Ovary (tissue), 9 donors: Measurements from ENCODE around the gene DNAH17. TPM values are rescaled to one million over a fixed set of nuclear protein-coding genes. Genes with fewer than 3 reads are reported as not detected.

Experiments
- DNase-seq, 5 donors: peaks; one replicate each; pipeline ENCODE4 v3.0.0-alpha.2; 2019 to 2020
- H3K27ac ChIP-seq, 2 donors: fragments of 200-600 bp; one replicate each; pipeline versions ENCODE4 v1.5.1 to v1.8.0; 2019 to 2022
- H3K27me3 ChIP-seq: fragments of 200-600 bp; one replicate; pipeline ENCODE4 v1.8.0; 2022
- H3K36me3 ChIP-seq: fragments of 200-600 bp; sonication (generic); one replicate; pipeline ENCODE4 v1.5.1; 2019
- H3K4me1 ChIP-seq: one replicate; pipeline ENCODE4 v1.8.1; 2013; ENCODE audit warnings: mild to moderate bottlenecking, moderate library complexity; ENCODE audit not compliant: insufficient read depth
- H3K4me3 ChIP-seq: fragments of 200-600 bp; sonication (generic); one replicate; pipeline ENCODE4 v1.5.1; 2017
- H3K9me3 ChIP-seq, 2 donors: fragments of 200-600 bp in 1 of 2; sonication (generic) in 1 of 2; one replicate each; pipeline versions ENCODE4 v1.5.1 to v1.8.1; 2013 to 2019; ENCODE audit warnings: mild to moderate bottlenecking in 1 of 2, moderate library complexity in 1 of 2
- EP300 ChIP-seq: sonication (generic); formaldehyde crosslinking; IDR thresholded peaks from one replicate; pipeline ENCODE4 v1.6.1; 2017; ENCODE audit warnings: antibody characterized with exemption
- POLR2A ChIP-seq: fragments of 450-650 bp; IDR thresholded peaks from one replicate; pipeline ENCODE4 v1.6.1; 2017; ENCODE audit warnings: antibody characterized with exemption, mild to moderate bottlenecking, moderate library complexity
- WGBS, 3 donors: extraction: QIAGEN DNeasy Blood & Tissue Kit in 1 of 3; methylation state at CpG; one replicate each; pipeline versions ENCODE4 v1.1.5 to v1.1.7; 2013 to 2017; 5-methylcytosine and 5-hydroxymethylcytosine counted together
- intact Hi-C, 4 donors: fragments of 100-400 bp; cut with DNase I; formaldehyde crosslinking; loops; one replicate each; pipeline versions ENCODE4 v1.11.0 to v1.15.1; 2022 to 2023
- polyA plus RNA-seq, 2 donors: library from polyadenylated mRNA; stranded (reverse); fragments of 200-250 nt in 1 of 2; fragments of 350-450 nt in 1 of 2; fragmentation: Illumina TruSeq in 1 of 2; extraction: RNeasy Lipid Tissue Mini Kit (QIAGEN cat#74804) in 1 of 2; gene quantifications; one replicate each; pipeline ENCODE4 v1.2.3, GENCODE V29; 2013 to 2014
- total RNA-seq, 7 donors: library from RNA; depleted of rRNA in 2 of 7; stranded (reverse); fragments of >200 nt in 2 of 7; fragmentation: NEBNext Ultra II Directional in 3 of 7; extraction: Animal tissue kit (Norgen Biotek cat#: 25700) in 3 of 7; gene quantifications; one replicate each; pipeline versions ENCODE4 v1.1.0 to v1.2.4, GENCODE V29; 2016 to 2023
- TF ChIP-seq, protein P1 (sequence below), 3 donors: fragments of 450-650 bp in 2 of 3; fragments of 200-600 bp in 1 of 3; IDR thresholded peaks; one replicate each; pipeline versions ENCODE4 v1.5.1 to v1.8.0; 2016 to 2022; ENCODE audit warnings: antibody characterized with exemption in 3 of 3, mild to moderate bottlenecking in 1 of 3
- donor health status: DM: no; HTN: no; CAD: no; lungs with moderate emphysema.
- donor health status: DM: no; HTN: no; CAD: no.
- donor health status: Bipolar disorder and iron deficiency.
- donor health status: DM: yes; HTN: yes; CAD: no.
- donor health status: DM: no; HTN: no; CAD: no.
- donor health status: DM: yes; HTN: yes; CAD: no.

DNAH17 gene
- total and polyA plus RNA-seq, 9 donors, result 0.07 to 0.25 (median 0.12) TPM; not detected in 6

- no peaks in the 10 kb centered on the region for H3K36me3 ChIP-seq
- H3K27me3 ChIP-seq, result no peaks in the 10 kb centered on the region
- WGBS, 3 donors, result 75 to 84% (median 83%) methylated on average over 32 of the region's 32 CpGs
- H3K27ac ChIP-seq, result no peak overlapping the region
- no peak overlapping the region for H3K4me3 ChIP-seq
- DNase-seq, result no peak
- TF ChIP-seq POLR2A (no peak), EP300 (no peak)
- TF ChIP-seq, protein P1, sequence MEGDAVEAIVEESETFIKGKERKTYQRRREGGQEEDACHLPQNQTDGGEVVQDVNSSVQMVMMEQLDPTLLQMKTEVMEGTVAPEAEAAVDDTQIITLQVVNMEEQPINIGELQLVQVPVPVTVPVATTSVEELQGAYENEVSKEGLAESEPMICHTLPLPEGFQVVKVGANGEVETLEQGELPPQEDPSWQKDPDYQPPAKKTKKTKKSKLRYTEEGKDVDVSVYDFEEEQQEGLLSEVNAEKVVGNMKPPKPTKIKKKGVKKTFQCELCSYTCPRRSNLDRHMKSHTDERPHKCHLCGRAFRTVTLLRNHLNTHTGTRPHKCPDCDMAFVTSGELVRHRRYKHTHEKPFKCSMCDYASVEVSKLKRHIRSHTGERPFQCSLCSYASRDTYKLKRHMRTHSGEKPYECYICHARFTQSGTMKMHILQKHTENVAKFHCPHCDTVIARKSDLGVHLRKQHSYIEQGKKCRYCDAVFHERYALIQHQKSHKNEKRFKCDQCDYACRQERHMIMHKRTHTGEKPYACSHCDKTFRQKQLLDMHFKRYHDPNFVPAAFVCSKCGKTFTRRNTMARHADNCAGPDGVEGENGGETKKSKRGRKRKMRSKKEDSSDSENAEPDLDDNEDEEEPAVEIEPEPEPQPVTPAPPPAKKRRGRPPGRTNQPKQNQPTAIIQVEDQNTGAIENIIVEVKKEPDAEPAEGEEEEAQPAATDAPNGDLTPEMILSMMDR (IDR thresholded peaks at IDR 0.05), result no peak
- peaks cover 2% of the 10 kb centered on the region for H3K4me1 ChIP-seq
- intact Hi-C loops, result no loop called here
- no peaks in the 10 kb centered on the region for H3K9me3 ChIP-seq
Observed at GRCh38 chr17:78485290-78486168, 91.7 kb downstream of the DNAH17 start.

DNA sequence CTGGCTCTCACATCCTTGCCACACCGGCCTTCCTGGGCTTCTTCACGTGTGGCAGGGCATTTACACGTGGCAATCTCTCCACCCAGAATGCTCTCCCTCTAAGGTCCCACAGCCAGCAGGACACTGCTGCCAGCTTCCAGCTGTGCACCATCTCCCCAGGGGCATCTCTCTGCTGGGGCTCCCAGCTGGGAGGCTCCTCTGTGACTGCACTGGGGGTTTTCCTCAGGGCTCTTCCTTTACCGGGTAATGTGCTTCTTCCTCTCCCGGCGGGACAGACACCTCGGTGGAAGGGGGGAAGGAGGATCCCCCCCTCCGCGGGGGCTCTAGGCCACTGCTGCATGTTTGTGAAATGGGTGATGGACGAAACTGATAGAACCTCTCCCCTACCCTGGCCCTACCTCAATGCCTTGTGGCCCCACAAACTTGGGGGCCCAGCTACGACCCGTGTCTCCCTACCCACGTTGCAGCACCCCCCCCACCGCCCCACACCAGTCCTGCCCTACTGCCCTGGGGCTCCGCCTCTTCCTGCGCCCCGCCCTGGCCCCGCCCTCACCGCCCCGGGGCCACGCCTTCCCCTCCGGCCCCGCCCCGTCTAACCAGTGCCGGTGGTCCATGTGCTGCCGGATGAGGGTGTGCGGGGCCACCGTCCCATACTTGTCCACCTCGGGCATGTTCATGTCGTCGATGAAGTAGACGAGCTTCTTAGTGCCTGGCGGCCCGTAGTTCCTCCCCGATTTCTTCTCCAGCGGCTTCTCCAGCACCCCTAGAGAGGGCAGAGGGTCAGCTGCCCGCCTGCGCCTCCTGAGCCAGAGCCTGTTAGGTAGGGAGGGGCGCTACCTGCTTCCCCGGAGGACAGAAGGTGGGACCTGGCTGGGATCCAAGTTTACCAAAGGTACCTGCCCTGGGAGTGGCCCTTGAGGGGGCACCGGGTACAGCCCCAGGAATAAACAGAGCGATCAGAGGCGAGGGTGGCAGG lies 92.6 kb downstream of the DNAH17 start:
- intact Hi-C loops, result no loop called here
- WGBS, 3 donors, result 9 to 36% (median 9%) methylated on average over 34 to 43 of the region's 43 CpGs
- Histone ChIP-seq H3K27me3 (no peaks in the 10 kb centered on the region), H3K36me3 (no peaks in the 10 kb centered on the region), H3K27ac (no peak overlapping the region), H3K4me1 (peaks cover 2% of the 10 kb centered on the region), H3K4me3 (no peak overlapping the region), H3K9me3 (no peaks in the 10 kb centered on the region)
- TF ChIP-seq EP300 (no peak), POLR2A (no peak)
- TF ChIP-seq, protein P1 (IDR thresholded peaks at IDR 0.05), result no peak
- peak in 1 of 5 donors; percentile 51 for DNase-seq

DNA sequence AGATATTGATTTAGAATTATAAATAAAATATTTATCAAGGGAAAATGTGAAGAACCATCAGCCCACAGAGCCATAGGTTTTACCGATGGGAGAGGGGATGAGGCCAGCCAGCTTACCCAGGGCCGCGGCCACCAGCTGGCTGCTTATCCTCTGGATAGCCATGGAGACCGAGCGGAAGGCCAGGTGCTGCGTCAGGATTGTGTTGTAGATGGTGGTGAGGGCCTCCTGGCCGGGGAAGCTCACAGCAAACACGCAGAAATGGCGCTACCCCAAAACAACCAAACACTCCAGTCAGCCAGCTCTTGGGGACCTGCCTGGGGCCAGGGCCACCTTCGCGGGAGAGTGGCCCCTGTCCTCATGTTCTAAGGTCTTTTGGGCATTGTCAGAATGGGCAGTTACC lies 97.8 kb downstream of the DNAH17 start:
- intact Hi-C loops, result no loop called here
- Histone ChIP-seq H3K4me1 (peaks cover 2% of the 10 kb centered on the region), H3K27ac (no peak overlapping the region), H3K36me3 (no peaks in the 10 kb centered on the region), H3K27me3 (no peaks in the 10 kb centered on the region), H3K9me3 (no peaks in the 10 kb centered on the region), H3K4me3 (no peak overlapping the region)
- DNase-seq, result no peak
- TF ChIP-seq, protein P1 (IDR thresholded peaks at IDR 0.05), result no peak
- whole genome bisulfite sequencing, 3 donors, result 90 to 95% (median 91%) methylated on average over 11 of the region's 11 CpGs

GRCh38 chr17:78478757-78479297 lies 98.4 kb downstream of the DNAH17 start:
- H3K9me3 ChIP-seq, result no peaks in the 10 kb centered on the region
- 89 to 91% (median 90%) methylated on average over 6 of the region's 6 CpGs for WGBS, 3 donors
- H3K27ac ChIP-seq, result no peak overlapping the region
- H3K36me3 ChIP-seq, result no peaks in the 10 kb centered on the region
- intact Hi-C loops, result no loop called here
- no peak for DNase-seq
- H3K4me1 ChIP-seq, result no peaks in the 10 kb centered on the region
- TF ChIP-seq EP300, result no peak
- TF ChIP-seq, protein P1 (IDR thresholded peaks at IDR 0.05), result no peak
- TF ChIP-seq POLR2A, result no peak
- H3K4me3 ChIP-seq, result no peak overlapping the region
- no peaks in the 10 kb centered on the region for H3K27me3 ChIP-seq
